ENCODE data around the gene TRMT11.
A peak's percentile ranks its signal among the peaks of the same experiment; 100 is the strongest.
"Not testable (repeated sequence)": the region's sequence is repeated elsewhere in the genome, so short reads cannot be mapped to it uniquely, and the experiment has no call there.

The TRMT11 gene

GRCh38 chr6:125944434-125944816 is 41.9 kb upstream of the TRMT11 start:
- no peak overlapping the region for H3K4me3 ChIP-seq (replicated peaks; ENCODE audit: low read depth, low read length)
- TF ChIP-seq, protein P1, sequence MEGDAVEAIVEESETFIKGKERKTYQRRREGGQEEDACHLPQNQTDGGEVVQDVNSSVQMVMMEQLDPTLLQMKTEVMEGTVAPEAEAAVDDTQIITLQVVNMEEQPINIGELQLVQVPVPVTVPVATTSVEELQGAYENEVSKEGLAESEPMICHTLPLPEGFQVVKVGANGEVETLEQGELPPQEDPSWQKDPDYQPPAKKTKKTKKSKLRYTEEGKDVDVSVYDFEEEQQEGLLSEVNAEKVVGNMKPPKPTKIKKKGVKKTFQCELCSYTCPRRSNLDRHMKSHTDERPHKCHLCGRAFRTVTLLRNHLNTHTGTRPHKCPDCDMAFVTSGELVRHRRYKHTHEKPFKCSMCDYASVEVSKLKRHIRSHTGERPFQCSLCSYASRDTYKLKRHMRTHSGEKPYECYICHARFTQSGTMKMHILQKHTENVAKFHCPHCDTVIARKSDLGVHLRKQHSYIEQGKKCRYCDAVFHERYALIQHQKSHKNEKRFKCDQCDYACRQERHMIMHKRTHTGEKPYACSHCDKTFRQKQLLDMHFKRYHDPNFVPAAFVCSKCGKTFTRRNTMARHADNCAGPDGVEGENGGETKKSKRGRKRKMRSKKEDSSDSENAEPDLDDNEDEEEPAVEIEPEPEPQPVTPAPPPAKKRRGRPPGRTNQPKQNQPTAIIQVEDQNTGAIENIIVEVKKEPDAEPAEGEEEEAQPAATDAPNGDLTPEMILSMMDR (IDR thresholded peaks at IDR 0.05; ENCODE audit: low read length, missing control alignments), result no peak
- DNase-seq (ENCODE audit: low read depth), result peak; percentile 96

- TF ChIP-seq, protein P1 (IDR thresholded peaks at IDR 0.05; ENCODE audit: low read length, missing control alignments), result no peak
- DNase-seq (ENCODE audit: low read depth), result no peak
- no peak overlapping the region for H3K4me3 ChIP-seq (replicated peaks; ENCODE audit: low read depth, low read length)
Measured at GRCh38 chr6:125944896-125945295, 41.4 kb upstream of the TRMT11 start.

DNA sequence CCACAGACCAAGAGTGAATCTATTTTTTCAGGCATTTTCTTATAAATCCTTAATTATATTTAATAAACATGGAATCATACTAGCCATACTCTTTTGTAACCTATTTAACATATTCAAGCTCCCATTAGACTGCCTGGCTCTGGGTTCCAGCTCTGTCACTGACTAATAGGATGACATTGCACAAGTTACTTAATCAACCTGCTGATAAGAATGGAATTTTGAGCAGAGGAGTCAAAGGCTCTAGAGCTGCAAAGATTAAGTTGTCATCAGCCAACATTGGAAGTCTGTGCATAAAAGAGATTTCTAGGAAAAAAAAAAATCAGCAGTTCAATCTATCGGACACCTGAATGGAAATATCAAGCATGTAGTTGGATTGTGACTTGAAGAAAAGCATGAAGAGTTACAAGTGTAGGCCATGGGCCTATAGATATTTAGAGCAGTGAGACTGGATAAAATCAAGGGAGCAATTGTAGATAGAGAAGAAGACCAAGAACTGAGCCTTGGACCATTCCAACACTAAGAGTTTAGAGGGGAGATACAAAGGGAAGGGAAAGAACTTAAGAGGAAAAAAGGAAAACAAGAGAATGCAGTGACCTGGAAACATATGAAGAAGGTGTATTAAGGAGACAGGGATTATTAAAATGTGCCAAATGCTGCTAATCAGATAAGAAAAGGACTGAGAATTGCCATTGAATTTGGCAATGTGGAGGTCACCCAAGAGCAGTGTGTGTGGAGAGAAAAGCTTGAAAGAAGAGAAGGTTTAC is 40.8 kb upstream of the TRMT11 start:
- peak; percentile 84 for DNase-seq (ENCODE audit: low read depth)
- TF ChIP-seq, protein P1 (IDR thresholded peaks at IDR 0.05; ENCODE audit: low read length, missing control alignments), result no peak
- H3K4me3 ChIP-seq (replicated peaks; ENCODE audit: low read depth, low read length), result no peak overlapping the region

- peak; percentile 78 for DNase-seq (ENCODE audit: low read depth)
- H3K4me3 ChIP-seq (replicated peaks; ENCODE audit: low read depth, low read length), result no peak overlapping the region
- TF ChIP-seq, protein P1 (IDR thresholded peaks at IDR 0.05; ENCODE audit: low read length, missing control alignments), result no peak
Measured at GRCh38 chr6:125947615-125948014, 38.7 kb upstream of the TRMT11 start.

DNA sequence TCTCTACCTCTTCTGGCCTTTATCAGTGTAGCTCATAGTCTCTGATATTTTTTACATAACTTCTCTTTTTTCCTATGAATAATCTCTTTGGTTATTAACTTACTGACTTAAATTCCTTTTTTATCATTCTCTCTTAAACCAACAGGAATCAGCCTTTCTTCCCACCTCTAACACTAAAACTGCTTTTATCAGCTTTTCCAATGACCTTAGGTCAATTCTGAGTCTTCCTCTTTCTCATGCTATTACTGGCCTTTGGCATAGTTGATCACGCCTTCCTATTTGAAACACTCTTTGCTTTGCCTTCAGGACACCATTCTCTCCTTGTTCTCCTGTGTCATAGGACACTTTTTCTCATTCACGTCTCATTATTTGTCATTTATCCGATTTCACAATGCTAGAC is 37.9 kb upstream of the TRMT11 start:
- DNase-seq (ENCODE audit: low read depth), result no peak
- H3K4me3 ChIP-seq (replicated peaks; ENCODE audit: low read depth, low read length), result no peak overlapping the region
- TF ChIP-seq, protein P1 (IDR thresholded peaks at IDR 0.05; ENCODE audit: low read length, missing control alignments), result no peak

DNA sequence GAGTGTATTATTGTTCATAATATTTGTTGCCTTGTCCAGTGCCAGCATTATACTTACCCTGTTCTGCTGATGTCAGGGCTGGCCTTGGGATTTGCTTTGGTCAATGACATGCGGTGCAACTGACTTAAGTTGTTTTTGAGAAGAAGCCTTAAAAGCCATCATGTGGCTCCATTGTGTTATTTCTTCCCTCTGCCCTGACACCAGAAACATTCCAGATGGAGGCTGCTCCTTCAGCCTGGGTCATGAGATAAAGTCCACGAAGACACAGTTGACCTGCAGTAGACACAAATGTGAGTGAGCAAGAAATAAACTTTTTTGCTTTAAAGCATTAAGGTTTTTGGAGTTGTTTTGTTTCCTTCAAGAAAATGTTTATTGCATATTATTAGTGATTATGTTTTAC is 37.3 kb upstream of the TRMT11 start:
- no peak overlapping the region for H3K4me3 ChIP-seq (replicated peaks; ENCODE audit: low read depth, low read length)
- TF ChIP-seq, protein P1 (IDR thresholded peaks at IDR 0.05; ENCODE audit: low read length, missing control alignments), result no peak
- no peak for DNase-seq (ENCODE audit: low read depth)

GRCh38 chr6:125950293-125950692 is 36.0 kb upstream of the TRMT11 start:
- TF ChIP-seq, protein P1 (IDR thresholded peaks at IDR 0.05; ENCODE audit: low read length, missing control alignments), result no peak
- peak; percentile 64 for DNase-seq (ENCODE audit: low read depth)
- no peak overlapping the region for H3K4me3 ChIP-seq (replicated peaks; ENCODE audit: low read depth, low read length)

DNA sequence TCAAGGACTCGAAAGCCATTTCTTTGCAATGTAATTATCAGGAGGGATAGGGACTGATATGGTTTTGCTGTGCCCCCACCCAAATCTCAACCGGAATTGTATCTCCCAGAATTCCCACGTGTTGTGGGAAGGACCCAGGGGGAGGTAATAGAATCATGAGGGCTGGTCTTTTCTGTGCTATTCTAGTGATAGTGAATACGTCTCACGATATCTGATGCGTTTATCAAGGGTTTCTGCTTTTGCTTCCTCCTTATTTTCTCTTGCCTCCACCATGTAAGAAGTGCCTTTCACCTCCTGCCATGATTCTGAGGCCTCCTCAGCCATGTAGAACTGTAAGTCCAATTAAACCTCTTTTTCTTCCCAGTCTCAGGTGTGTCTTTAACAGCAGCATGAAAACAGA is 35.6 kb upstream of the TRMT11 start:
- not testable (repeated sequence) for H3K4me3 ChIP-seq (replicated peaks; ENCODE audit: low read depth, low read length); DNase-seq (ENCODE audit: low read depth)

All from fibroblast of pulmonary artery (primary cell).